ENCODE data around the gene RPH3AL. TPM values are rescaled to one million over a fixed set of nuclear protein-coding genes. Genes with fewer than 3 reads are reported as not detected.

RPH3AL gene
- total RNA-seq, 2 donors from 2014 or later: 9.7 to 11.2 TPM

DNA sequence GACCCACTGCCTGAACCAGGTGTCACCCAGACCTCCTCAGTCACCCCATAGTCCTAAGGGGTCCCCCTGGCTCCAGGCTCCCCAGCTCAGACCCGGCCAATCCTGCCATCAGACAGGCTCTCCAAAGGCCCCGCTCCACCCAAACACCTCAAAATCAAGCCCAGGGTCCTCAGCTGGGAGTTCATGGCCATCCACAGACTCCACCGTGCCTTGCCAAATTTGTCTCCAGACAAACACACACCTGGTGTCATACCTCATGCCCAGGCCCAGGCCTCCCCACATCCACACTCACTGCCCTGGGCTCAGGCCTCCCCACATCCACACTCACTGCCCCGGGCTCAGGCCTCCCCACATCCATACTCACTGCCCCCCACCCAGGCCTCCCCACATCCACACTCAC lies 12.5 kb downstream of the RPH3AL start:
- intact Hi-C loops (cut with DNase I): no loop called here
- DNase-seq (ENCODE audit: low spot score): no peak

- DNase-seq (ENCODE audit: low spot score): no peak
Measured at GRCh38 chr17:339193-340061, 13.2 kb downstream of the RPH3AL start.

DNA sequence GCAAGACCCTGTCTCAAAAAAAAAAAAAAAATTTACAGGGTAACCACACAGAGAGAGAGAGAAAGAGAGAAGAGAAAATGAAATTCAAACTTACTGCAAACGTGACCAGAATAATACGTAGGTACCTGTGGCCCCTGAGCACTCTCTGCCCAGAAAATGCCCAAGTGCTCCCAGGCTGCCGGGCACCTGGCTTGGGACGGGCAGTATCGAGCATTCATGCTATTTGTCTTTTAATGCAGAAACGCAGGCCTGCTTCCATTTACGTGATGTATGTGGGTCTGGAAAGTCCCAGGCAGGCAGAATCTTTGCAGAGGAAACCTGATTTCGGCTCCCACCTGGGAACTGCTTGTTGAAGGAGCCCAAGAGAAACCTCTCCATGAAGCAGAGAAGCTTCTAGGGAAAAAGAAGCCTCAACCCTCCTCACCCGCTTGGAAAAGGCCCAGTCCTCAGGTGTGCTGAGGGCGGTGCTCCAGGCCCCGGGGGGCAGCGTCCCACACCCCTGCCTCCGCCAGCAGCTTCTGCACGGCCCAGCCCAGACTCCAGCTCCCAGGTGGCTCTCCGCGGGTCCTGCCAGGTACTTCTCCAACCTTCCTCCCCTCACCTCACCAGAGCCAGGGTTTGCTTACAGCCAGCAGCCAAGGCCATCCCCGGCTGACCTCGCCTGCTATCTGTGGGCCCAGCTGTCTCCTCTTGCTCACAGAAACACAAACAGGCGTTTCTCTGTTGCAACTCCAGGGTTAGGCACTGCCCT lies 14.0 kb downstream of the RPH3AL start:
- intact Hi-C loops (cut with DNase I): no loop called here
- DNase-seq (ENCODE audit: low spot score): no peak

More at GRCh38 chr17:339193-340061, 13.2 kb downstream of the RPH3AL start:
- intact Hi-C loops (cut with DNase I): no loop called here

DNA sequence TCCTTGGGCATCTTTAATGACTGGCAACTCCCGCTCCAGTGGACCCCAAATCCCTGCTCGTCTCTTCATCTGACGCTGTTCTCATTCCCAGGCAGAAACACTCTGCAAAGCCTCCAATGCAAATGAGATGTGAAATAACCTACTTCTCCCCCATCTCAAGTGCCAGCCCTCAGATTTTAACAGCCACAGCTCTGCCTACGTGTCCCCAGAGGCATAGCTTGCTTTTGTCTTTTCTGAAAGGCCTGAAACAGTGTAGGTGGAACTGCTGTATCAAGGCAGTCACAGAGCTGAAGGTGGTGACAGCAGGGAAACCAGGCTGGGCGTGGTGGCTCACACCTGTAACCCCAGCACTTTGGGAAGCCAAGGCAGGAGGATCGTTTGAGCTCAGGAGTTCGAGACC lies 14.7 kb downstream of the RPH3AL start:
- intact Hi-C loops (cut with DNase I): no loop called here
- DNase-seq (ENCODE audit: low spot score): no peak

DNA sequence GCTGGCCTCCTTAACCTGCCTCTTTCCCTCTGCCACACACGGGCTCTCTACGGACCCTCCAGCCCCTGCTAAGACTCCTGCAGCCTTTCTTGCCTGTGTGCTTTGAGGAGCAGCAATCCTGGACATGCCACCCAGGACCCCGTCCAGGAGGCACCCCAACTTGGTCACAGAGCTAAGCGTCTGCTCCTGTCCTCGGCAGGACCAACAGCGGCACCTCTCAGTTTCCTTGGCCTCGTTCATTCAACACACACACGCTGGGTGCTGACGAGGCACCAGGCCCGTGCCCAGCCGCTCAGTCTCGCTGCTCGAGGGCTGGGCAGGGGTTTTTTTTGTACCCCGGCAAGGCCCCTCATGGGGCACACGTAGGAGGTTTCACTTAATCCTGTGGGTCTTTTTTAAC lies 15.2 kb downstream of the RPH3AL start:
- intact Hi-C loops (cut with DNase I): no loop called here
- no peak for DNase-seq (ENCODE audit: low spot score)

- no peak for DNase-seq (ENCODE audit: low spot score)
- intact Hi-C loops (cut with DNase I): no loop called here
Measured at GRCh38 chr17:337022-337420, 15.6 kb downstream of the RPH3AL start.

GRCh38 chr17:336110-337021 lies 16.2 kb downstream of the RPH3AL start:
- DNase-seq (ENCODE audit: low spot score): peak; percentile 92
- intact Hi-C loops (cut with DNase I): no loop called here

DNA sequence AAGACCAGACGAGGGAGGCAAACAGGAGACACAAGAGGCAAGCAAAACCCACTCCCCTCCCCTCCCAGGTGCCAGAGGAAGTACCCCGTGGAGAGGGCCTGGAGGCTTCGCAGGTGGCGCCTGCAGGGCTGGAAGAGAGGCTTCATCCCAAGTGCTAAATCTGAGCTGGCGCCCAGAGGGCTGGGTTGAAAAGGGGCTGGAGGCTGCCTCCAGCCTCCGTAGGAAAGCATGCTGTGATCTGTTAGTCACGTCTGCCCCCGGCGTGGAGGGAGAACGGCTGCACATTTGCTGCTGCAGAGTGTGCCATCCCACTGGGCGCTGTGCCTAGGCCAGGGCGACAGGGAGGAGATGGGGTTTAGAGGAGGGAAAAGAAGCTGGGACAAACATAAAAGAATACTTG lies 16.9 kb downstream of the RPH3AL start:
- intact Hi-C loops (cut with DNase I): no loop called here
- peak; percentile 72 for DNase-seq (ENCODE audit: low spot score)

DNA sequence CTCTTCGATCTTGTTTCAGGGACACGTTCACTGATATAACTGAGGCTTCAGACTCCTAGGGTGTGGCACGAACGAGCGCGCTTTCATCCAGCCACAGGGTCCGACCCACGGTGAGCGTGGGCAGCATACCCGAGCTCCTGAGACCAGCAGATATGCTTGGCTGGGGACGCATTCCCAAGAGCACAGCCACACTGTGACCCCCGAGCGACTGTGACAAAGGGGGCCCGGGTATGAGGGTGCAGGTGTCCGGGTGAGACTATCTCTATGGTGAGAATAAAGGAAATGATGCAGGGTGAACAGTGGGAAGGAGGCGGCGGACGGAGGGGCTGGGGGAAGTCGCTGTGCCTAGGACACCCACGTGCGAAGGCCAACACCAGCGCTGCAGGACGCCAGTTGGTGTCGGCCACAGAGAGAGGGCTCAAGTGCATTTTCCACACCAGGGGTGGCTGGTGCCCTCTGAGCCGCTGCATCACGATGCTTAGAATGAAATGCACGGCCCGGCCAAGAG lies 17.6 kb downstream of the RPH3AL start:
- peak; percentile 72 for DNase-seq (ENCODE audit: low spot score)
- intact Hi-C loops (cut with DNase I): no loop called here

DNA sequence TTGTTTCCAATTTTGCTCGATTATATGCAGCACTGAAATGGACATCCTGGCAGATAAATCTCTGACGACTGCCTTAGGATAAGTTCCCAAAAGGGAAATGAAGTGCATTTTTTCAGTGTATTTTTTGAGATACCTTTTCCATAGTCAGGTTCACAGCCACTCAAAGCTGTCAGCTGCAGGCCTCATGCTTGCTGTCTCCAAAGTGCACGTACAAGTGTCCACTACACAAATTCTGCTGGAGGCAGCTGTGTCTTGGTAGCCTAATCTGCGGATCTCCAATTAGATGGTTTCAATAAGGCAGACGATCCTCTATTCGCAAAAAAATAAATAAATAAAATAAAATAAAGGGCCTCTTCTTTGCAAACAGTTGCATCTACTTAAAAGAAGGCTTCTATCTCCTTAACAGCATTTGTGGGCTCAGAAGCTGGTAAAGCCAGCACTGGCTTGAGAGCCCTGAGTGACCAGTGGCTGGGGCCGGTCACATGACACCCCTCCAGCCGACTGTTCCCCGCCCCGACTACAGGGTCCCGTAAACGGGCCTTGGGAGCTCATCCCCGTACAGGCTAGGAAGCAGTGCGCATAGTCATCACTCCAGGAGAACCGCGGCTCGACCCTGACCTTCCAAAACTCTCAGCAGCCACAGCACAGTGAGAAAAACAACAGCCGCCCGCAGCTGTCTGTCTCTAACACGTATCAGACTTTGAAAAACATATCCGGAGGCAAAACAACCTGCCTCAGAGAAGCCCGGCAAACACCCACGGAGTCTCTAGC lies 18.8 kb downstream of the RPH3AL start:
- intact Hi-C loops (cut with DNase I): no loop called here
- peak; percentile 92 for DNase-seq (ENCODE audit: low spot score)

DNA sequence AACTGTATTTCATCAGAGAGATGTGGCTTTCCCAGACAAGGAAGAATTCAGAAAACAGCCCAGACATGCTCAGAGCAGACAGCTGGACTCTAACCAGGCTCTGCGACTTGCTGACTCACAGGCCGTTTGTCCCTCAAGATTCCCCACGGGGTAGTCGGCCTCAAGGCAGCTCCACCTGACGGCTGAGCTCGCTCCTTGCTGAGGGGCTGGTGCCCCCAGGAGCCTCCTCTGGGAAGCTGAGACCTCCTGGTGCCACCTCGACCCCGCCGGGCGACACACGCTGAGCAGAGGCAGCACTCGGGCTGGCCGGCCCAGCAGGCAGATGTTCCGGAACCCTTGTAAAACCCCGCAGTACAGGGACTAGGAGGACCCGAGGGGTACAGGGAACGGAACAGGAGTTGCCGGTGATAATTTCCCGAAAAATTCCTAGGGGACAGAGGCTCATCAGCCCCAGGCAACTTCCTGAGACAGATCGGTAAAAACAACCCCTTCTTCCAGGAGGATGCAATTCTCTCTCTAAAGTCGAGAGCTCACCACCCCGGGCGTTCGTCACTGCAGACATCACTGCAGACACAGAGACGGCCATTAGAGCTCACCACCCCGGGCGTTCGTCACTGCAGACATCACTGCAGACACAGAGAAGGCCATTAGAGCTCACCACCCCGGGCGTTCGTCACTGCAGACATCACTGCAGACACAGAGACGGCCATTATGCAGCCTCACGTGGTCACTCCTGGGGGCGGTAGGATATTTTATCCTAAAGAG lies 19.9 kb downstream of the RPH3AL start:
- DNase-seq (ENCODE audit: low spot score): peak; percentile 81
- intact Hi-C loops (cut with DNase I): no loop called here

GRCh38 chr17:332023-332422 lies 20.6 kb downstream of the RPH3AL start:
- peak; percentile 77 for DNase-seq (ENCODE audit: low spot score)
- intact Hi-C loops (cut with DNase I): no loop called here

DNA sequence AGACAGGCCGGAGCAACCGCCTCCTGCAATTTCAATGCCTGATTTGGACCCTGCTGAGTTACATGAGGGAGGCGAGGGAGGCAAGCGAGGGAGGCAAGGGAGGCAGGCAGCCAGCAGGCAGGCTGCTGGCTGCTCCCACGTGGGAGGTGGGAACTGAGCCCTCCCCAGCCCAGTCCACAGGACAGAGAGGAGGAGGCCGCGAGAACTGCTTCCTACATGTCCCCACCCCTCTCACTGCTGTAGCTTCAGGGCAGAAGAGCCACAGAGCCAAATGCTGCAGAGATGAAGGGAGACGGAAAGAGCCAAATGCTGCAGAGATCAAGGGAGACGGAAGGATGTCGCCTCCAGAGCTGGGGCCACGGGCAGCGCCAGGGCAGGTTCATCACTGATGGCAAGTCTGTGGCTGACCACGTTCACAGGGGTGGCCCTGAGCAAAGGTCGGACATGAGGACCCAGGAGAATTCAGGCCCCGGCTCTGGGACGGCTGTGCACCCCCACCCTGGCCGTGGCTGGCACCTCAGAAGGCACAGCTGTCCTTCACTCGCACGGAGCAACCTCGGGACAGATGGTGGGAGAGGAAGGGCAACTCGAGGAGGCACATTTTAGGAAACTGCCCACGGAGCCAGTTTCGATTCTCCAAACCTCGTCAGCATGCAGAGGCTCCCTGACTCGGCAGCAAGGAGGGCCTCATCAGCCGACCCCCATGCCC lies 21.5 kb downstream of the RPH3AL start:
- intact Hi-C loops (cut with DNase I): no loop called here
- peak; percentile 89 for DNase-seq (ENCODE audit: low spot score)

- peak; percentile 31 for DNase-seq (ENCODE audit: low spot score)
- intact Hi-C loops (cut with DNase I): no loop called here
Measured at GRCh38 chr17:329784-330420, 22.7 kb downstream of the RPH3AL start.

- peak; percentile 64 for DNase-seq (ENCODE audit: low spot score)
- intact Hi-C loops (cut with DNase I): no loop called here
Measured at GRCh38 chr17:327971-328370, 24.6 kb downstream of the RPH3AL start.

GRCh38 chr17:327296-327695 lies 25.3 kb downstream of the RPH3AL start:
- no peak for DNase-seq (ENCODE audit: low spot score)
- intact Hi-C loops (cut with DNase I): no loop called here

Measured in posterior vena cava (tissue), 2 donors.